ENCODE data around the gene ZNF414. TPM values are rescaled to one million over a fixed set of nuclear protein-coding genes. Genes with fewer than 3 reads are reported as not detected.

ZNF414 gene
- polyA plus RNA-seq, 1 donor from 2014 or later: 3.4 TPM

DNA sequence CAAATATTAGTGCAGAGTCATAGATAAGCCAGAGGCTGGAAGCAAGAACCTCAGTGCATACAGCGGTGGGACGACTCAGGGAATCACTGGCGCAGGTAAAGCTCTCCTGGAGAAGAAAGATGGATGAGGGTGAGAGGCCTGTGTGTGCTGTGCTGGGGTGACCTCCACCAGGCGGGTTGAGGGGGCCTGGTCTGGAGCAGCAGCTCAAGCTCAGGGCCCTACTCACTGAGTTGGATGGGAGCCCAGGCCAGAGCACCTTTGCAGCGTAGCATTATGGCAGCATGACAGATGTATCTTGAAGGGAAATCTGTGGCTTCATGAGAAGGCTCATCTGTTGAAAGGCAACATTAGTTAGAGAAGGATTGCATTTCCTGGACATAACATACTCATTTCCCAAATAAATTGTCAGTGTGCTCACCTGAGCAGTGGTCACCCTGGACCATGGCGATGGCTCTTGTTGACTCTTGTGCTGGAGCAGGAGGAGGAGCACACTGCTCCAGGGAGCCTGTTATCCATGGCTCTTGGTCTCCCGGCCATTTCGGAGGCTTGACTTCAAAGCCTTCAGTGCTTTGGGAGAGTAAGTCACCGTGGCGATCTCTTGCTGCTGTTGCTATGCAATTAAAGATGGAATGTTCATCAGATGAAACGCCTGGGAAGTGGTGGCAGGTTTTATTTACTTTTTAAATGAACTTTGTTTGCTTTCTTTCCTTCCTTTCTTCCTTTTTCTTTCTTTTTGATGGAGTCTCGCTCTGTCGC lies 44.2 kb downstream of the ZNF414 start:
- no peak overlapping the region for H3K27ac ChIP-seq (ENCODE audit: low read length)
- no peaks in the 10 kb centered on the region for H3K27me3 ChIP-seq (ENCODE audit: insufficient read depth, low read depth, low read length)
- no peaks in the 10 kb centered on the region for H3K9me3 ChIP-seq (ENCODE audit: low read length)
- peaks cover 37% of the 10 kb centered on the region for H3K79me2 ChIP-seq (replicated peaks; ENCODE audit: insufficient read depth, low read length)
- TF ChIP-seq, protein P1, sequence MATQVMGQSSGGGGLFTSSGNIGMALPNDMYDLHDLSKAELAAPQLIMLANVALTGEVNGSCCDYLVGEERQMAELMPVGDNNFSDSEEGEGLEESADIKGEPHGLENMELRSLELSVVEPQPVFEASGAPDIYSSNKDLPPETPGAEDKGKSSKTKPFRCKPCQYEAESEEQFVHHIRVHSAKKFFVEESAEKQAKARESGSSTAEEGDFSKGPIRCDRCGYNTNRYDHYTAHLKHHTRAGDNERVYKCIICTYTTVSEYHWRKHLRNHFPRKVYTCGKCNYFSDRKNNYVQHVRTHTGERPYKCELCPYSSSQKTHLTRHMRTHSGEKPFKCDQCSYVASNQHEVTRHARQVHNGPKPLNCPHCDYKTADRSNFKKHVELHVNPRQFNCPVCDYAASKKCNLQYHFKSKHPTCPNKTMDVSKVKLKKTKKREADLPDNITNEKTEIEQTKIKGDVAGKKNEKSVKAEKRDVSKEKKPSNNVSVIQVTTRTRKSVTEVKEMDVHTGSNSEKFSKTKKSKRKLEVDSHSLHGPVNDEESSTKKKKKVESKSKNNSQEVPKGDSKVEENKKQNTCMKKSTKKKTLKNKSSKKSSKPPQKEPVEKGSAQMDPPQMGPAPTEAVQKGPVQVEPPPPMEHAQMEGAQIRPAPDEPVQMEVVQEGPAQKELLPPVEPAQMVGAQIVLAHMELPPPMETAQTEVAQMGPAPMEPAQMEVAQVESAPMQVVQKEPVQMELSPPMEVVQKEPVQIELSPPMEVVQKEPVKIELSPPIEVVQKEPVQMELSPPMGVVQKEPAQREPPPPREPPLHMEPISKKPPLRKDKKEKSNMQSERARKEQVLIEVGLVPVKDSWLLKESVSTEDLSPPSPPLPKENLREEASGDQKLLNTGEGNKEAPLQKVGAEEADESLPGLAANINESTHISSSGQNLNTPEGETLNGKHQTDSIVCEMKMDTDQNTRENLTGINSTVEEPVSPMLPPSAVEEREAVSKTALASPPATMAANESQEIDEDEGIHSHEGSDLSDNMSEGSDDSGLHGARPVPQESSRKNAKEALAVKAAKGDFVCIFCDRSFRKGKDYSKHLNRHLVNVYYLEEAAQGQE (IDR thresholded peaks at IDR 0.05; ENCODE audit: borderline replicate concordance): no peak
- TF ChIP-seq RAD21 (conservative IDR thresholded peaks at IDR 0.05) (no peak), POLR2AphosphoS5 (IDR thresholded peaks at IDR 0.05) (no peak), EZH2 (IDR thresholded peaks at IDR 0.05; ENCODE audit: borderline replicate concordance, insufficient read depth, low read length, poor library complexity, severe bottlenecking) (no peak), SMC3 (conservative IDR thresholded peaks at IDR 0.05; ENCODE audit: poor library complexity) (no peak), MXI1 (conservative IDR thresholded peaks at IDR 0.05; ENCODE audit: poor library complexity, severe bottlenecking) (no peak), TAF1 (IDR thresholded peaks at IDR 0.05; ENCODE audit: low read depth) (no peak), EP300 (conservative IDR thresholded peaks at IDR 0.05; ENCODE audit: poor library complexity, severe bottlenecking) (no peak)
- TF ChIP-seq, protein P2, sequence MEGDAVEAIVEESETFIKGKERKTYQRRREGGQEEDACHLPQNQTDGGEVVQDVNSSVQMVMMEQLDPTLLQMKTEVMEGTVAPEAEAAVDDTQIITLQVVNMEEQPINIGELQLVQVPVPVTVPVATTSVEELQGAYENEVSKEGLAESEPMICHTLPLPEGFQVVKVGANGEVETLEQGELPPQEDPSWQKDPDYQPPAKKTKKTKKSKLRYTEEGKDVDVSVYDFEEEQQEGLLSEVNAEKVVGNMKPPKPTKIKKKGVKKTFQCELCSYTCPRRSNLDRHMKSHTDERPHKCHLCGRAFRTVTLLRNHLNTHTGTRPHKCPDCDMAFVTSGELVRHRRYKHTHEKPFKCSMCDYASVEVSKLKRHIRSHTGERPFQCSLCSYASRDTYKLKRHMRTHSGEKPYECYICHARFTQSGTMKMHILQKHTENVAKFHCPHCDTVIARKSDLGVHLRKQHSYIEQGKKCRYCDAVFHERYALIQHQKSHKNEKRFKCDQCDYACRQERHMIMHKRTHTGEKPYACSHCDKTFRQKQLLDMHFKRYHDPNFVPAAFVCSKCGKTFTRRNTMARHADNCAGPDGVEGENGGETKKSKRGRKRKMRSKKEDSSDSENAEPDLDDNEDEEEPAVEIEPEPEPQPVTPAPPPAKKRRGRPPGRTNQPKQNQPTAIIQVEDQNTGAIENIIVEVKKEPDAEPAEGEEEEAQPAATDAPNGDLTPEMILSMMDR (IDR thresholded peaks at IDR 0.05; ENCODE audit: poor library complexity, severe bottlenecking): no peak
- no peaks in the 10 kb centered on the region for H3K9me2 ChIP-seq (ENCODE audit: insufficient read depth, low read length)
- H3F3A ChIP-seq (ENCODE audit: insufficient read depth, low read length, poor library complexity, severe bottlenecking): no peaks in the 10 kb centered on the region
- H3K36me3 ChIP-seq (ENCODE audit: insufficient read depth, low read length): peaks cover 15% of the 10 kb centered on the region
- peaks cover 3% of the 10 kb centered on the region for H4K20me1 ChIP-seq (ENCODE audit: insufficient read depth)
- H3K4me2 ChIP-seq (ENCODE audit: low read length): no peak overlapping the region
- H3K4me3 ChIP-seq (ENCODE audit: low read length): no peak overlapping the region
- no peak overlapping the region for H3K9ac ChIP-seq (ENCODE audit: low read length)
- H2AFZ ChIP-seq (ENCODE audit: low read depth, low read length): no peak overlapping the region

DNA sequence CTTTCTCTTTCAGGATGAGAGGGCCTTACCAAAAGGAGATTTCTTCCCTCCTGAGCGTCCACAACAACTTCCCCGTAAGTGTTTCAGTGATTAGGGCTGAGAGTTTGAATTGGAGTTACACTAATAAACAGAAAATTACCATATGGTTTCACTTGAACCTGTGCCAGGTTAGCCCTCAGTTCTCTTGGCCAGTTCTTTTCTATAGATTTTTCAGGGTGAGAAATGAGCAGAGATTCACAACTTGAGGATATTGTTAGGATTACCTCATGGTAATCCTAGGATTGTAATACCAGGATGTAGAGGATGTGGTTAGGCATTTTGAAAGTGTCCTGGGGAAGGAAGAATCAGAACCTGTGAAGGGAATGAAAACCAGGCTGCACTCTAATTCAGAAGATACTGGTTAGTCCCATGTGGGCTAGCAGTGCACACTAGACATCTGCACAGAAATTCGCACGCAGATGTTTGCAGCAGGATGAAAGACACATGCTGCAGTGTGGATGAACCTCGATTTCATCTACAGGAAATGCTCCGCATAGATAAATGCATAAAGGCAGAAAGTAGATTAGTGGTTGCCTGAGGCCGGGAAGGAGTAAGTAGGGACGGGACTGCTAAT lies 45.1 kb downstream of the ZNF414 start:
- no peaks in the 10 kb centered on the region for H3K9me3 ChIP-seq (ENCODE audit: low read length)
- H3K9me2 ChIP-seq (ENCODE audit: insufficient read depth, low read length): no peaks in the 10 kb centered on the region
- no peak overlapping the region for H3K4me3 ChIP-seq (ENCODE audit: low read length)
- H3K4me2 ChIP-seq (ENCODE audit: low read length): no peak overlapping the region
- peaks cover 3% of the 10 kb centered on the region for H4K20me1 ChIP-seq (ENCODE audit: insufficient read depth)
- TF ChIP-seq, protein P1 (IDR thresholded peaks at IDR 0.05; ENCODE audit: borderline replicate concordance): no peak
- TF ChIP-seq TAF1 (IDR thresholded peaks at IDR 0.05; ENCODE audit: low read depth): no peak
- no peak for TF ChIP-seq MXI1 (conservative IDR thresholded peaks at IDR 0.05; ENCODE audit: poor library complexity, severe bottlenecking)
- TF ChIP-seq SMC3 (conservative IDR thresholded peaks at IDR 0.05; ENCODE audit: poor library complexity): no peak
- no peak for TF ChIP-seq EZH2 (IDR thresholded peaks at IDR 0.05; ENCODE audit: borderline replicate concordance, insufficient read depth, low read length, poor library complexity, severe bottlenecking)
- no peak for TF ChIP-seq POLR2AphosphoS5 (IDR thresholded peaks at IDR 0.05)
- no peak for TF ChIP-seq EP300 (conservative IDR thresholded peaks at IDR 0.05; ENCODE audit: poor library complexity, severe bottlenecking)
- TF ChIP-seq, protein P2 (IDR thresholded peaks at IDR 0.05; ENCODE audit: poor library complexity, severe bottlenecking): no peak
- TF ChIP-seq RAD21 (conservative IDR thresholded peaks at IDR 0.05): no peak
- no peak overlapping the region for H3K9ac ChIP-seq (ENCODE audit: low read length)
- H3K27me3 ChIP-seq (ENCODE audit: insufficient read depth, low read depth, low read length): no peaks in the 10 kb centered on the region
- H3K79me2 ChIP-seq (replicated peaks; ENCODE audit: insufficient read depth, low read length): peaks cover 39% of the 10 kb centered on the region
- no peak overlapping the region for H3K27ac ChIP-seq (ENCODE audit: low read length)
- peaks cover 15% of the 10 kb centered on the region for H3K36me3 ChIP-seq (ENCODE audit: insufficient read depth, low read length)
- H3F3A ChIP-seq (ENCODE audit: insufficient read depth, low read length, poor library complexity, severe bottlenecking): no peaks in the 10 kb centered on the region
- no peak overlapping the region for H2AFZ ChIP-seq (ENCODE audit: low read depth, low read length)
